Stimulated activated naive CD4-positive, alpha-beta T cell treated with Interleukin-2 at 50 U/mL for 16 hours (primary cell): Measurements from ENCODE around the gene CD53.
A peak's percentile ranks its signal among the peaks of the same experiment; 100 is the strongest.
"Not testable (repeated sequence)": the region's sequence is repeated elsewhere in the genome, so short reads cannot be mapped to it uniquely, and the experiment has no call there.

Experiments used
- DNase-seq: peaks from one replicate; lab custom pipeline; 2025; lab: John Stamatoyannopoulos, UW

Gene CD53

DNA sequence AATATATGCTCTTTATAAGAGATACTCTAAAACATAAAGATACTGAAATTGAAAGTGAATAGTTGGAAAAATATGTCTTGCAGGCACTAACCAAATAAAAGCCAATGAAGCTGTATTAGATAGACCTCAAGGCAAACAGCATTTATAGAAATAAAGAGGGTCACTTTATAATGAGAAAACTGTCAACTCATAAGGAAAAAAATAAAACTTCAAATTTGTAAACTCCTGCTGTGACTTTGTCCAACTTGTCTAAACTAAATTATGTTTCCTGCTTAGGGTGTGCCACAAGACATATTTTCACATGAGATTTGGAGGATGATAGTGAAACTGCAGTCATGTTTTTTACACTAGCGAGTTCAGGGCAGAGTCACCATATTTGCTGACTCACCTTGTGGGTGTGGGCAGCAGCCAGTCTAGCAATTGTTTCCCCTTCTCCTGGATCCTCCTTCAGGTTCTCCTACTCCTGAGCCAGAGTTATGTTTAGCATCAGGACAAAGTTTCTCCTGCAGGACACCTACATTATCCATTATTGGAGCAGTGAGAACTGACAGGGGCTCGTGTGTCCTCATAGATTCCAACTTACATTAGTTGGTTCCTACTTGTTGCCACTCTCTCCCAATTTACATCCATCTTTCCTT is 43.8 kb downstream of the CD53 start:
- peak; percentile 2 for DNase-seq

- no peak for DNase-seq
Observed at GRCh38 chr1:110918016-110918415, 45.1 kb downstream of the CD53 start.

GRCh38 chr1:110921953-110922352 is 49.0 kb downstream of the CD53 start:
- DNase-seq, result no peak

GRCh38 chr1:110927484-110928075 is 54.6 kb downstream of the CD53 start:
- DNase-seq, result no peak

DNA sequence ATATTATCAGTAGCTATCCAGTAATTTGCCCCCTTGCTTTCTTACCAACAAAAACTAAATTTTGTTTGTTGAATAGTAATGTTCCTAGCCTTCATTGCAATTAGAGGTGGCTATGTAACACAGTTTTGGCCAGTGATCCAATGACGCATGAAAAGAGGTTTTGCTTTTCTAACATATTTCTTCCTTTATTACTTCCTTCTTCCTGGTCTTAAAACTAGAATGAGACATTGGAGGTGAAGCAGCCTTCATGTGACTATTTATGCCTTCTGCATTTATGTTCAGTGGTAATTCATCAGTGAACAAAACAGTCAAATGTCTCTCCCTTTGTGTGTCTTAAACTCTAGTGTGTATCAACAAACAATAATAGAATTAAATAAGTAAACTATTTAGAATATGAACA is 55.2 kb downstream of the CD53 start:
- no peak for DNase-seq

- no peak for DNase-seq
Observed at GRCh38 chr1:110928904-110929303, 56.0 kb downstream of the CD53 start.

- DNase-seq, result not testable (repeated sequence)
Observed at GRCh38 chr1:110931097-110931496, 58.1 kb downstream of the CD53 start.

GRCh38 chr1:110936567-110936966 is 63.6 kb downstream of the CD53 start:
- DNase-seq, result no peak

GRCh38 chr1:110944806-110945205 is 71.9 kb downstream of the CD53 start:
- DNase-seq, result no peak

- no peak for DNase-seq
Observed at GRCh38 chr1:110945626-110946025, 72.7 kb downstream of the CD53 start.

DNA sequence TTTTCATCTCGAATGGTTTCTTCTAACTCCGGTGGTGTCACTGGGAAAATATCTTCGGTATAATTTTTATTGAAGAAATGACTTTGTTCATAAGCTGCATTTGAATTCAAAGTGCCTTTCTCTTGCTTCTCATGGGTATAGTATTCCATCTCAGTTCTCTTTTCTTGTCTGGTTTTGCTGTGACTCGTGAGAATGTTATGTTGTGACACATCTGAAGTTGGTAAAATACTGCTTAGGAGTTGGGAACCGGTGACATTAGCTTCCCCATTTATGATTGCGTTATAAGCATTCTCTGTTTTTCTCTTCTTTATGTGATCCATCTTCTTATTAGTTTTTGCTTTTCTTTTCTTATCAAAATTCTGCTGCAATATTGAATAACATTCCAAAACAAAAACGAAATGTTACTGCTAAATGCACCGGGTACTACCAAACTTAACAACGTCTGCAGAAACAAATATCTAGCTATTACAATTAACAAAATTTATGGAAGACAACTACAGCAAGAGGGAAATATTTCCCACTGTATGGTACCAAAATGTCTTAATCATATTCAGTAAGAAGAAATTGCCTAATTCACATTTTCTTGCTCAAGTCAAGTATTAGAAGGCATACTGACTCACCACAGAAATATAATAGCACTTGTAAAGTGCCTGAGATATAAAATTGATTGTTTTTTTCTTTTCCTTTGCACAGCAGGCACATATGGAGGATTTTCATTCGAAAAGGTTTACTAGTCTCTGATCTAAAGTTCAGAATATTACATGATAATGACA is 75.3 kb downstream of the CD53 start:
- no peak for DNase-seq
